GM21717 (cell line): Measurements from ENCODE around the gene CAB39L.

Source experiments
- ATAC-seq: cut with Tn5 transposase; IDR thresholded peaks from one replicate; pipeline ENCODE4 v1.9.1; 2021; ENCODE audit warnings: mild to moderate bottlenecking, moderate library complexity; ENCODE audit not compliant: unreplicated experiment

The CAB39L gene

DNA sequence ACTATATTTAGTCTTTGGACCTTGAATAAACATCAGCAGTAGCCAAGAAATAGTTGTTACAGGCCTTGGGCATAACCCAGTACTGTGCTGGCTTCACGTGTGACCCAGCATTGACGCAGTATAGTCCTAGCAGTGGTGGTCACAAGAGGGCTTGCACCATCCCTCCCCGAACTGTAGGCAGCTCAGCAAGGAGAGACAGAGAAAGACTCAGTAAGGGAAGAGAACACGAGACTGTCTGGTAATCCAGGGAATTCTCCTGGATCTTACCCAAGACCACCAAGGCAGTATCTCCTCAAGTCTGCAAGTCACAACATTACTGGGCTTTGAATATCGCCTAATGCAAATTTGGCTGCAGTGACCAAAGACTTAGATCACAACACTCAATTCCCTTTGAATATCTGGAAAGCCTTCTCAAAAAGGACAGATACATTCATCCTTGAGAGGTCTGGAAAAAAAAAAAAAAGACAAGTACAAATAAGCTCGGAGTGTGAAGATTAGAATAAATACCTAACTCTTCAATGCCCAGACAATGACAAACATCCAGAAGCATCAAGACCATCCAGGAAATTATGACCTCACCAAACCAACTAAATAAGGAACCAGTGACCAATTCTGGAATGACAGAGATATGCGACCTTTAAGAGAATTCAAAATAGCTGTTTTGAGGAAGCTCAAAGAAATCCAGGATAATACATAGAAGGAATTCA, 39.7 kb downstream of the CAB39L start:
- ATAC-seq = no peak

DNA sequence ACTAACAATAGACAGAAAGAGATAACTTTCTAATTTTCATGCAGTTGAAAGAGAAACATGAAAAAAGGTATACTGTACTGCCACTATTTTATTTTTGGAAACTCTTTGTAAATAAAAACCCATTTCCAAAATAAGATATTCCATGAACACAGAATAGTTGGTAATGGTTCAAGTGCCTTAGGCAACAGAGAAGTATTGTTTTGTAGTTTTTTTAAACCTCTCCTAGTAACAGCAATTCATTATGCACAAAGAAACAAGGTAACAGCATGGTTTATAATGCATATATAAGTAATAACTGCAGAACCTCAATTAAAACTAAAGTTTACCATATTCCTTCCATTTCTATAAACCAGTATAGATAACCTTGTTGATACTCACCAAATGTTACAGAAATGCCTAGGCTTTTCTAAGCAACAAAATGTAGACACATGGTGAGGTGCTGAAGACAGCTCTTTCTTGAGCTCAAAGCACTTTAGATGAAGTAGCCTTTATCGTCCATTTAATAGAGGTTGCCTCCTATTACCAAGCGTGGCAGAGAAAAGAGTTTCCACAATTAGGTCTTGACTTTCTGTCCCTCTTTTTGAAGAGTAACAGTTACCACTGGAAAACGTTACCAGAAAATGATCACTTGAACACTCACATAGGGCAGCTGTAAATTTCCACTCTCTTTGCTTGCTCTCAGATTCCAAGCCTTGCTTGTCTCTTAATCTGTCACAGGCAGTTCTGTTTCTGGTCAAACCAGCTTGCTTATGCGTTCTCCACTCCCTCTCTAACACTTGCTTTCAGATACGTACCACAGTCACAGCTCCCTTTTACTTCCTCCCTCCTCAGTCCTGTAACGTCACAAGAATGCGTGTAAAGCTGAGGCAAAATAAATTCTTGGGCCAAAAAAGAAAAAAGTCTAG, 42.9 kb downstream of the CAB39L start:
- ATAC-seq = peak; percentile 80

DNA sequence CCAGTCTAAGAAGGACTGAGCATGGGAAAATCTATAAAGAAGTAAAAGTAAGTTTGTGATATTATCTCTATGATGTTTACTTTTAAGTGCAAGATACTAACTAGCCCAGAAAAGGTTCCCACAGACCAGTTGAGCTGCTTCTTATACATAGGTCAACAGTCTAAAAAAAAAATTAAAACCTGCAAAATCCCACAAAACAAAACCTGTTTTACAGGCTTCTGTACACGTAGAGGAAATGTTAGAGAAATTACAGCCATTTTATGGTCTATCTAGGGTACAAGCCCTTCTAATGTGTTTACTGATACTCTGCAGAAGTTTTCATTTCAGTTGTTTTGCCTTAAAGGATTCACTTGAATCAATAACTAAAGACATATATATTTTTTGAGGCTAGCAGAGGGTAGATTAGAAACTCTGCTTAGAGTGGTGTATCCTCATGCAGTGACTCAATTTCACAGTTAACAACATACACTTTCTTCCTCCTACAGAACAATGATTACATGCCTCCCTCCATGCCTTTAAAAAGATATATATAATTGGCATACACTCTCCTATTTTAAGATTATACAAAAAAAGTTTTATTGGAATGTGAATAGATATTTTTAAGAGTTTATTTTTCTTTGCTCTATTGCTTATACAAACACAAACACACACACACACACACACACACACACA, 43.9 kb downstream of the CAB39L start:
- ATAC-seq = no peak

DNA sequence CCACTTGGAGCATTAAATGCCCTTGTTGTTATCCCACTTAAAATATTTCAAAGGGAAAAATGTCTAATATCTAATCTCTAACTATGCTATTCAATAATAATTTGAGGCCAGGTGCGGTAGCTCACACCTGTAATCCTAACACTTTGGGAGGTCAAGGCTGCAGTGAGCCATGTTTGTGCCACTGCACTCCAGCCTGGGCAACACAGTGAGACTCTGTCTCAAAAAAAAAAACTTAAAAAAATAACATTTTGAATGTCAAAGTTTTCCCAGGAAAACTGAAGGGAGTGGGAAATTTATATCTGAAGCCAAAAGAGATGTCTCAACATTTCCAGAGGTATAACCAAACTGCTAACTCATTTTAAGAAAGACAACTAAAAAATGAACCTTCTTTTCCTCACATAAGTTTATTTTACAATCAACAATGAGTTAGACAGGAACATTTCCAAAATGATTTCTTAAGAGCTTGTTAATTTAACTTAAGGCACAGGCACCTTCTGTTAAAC, 47.9 kb downstream of the CAB39L start:
- no peak for ATAC-seq

DNA sequence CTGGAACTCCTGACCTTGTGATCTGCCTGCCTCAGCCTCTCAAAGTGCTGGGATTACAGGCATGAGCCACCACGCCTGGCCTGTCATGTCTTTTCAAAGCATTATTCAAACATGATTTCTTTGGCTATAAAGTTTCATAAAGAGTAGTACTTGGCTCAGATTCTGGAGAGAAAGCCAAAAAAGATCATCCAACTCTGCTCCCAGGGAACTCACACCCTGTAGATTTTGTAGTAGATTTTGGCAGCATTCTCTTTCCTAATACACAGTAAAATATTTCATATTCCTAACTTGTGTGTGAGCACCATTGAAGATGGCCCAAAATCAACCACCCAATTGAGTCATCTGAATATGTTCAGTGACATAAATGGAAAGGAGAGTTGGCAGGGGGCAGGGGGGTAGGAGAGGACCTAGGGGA, 48.4 kb downstream of the CAB39L start:
- no peak for ATAC-seq

DNA sequence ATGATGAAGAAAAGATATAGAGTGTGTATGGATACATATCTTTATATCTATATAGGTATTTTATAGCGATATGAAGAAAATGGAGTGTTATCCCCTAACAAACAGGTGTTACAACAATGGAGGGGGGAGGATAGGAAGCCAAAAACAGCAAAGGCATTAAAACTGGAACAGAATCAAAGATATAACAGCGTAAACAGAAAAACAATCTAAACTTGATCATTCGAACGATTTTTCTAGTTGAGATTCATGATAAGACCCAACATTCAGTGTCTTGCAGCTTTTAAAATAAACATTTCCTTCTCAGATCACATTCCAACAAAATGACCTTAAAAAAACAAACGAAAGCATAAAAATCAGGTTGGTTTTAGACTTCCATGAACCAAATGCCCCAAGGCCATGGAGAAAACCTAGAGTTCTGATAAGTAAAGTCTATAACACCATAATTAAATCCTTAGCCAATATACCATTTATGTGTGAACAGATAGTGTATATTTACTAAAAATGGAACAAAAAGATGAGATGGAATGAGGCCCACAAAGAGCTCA, 55.7 kb downstream of the CAB39L start:
- no peak for ATAC-seq

DNA sequence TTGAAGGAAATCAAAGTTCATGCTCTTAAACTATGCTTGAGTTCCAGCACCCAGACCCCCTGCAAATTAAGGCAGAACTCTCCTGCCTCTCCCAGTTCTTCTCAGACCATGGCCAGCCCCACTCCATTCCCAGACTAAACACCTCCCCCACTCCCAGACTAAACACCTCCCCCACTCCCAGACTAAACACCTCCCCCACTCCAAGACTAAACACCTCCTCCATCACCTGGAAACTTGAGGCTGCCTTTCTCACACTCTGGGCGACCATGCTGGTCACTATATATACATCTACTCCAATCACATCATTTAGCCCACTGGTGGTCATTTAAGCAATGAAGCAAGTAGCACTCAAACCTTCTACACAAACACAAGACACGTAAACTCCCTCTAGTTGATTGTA, 57.2 kb downstream of the CAB39L start:
- ATAC-seq = no peak

DNA sequence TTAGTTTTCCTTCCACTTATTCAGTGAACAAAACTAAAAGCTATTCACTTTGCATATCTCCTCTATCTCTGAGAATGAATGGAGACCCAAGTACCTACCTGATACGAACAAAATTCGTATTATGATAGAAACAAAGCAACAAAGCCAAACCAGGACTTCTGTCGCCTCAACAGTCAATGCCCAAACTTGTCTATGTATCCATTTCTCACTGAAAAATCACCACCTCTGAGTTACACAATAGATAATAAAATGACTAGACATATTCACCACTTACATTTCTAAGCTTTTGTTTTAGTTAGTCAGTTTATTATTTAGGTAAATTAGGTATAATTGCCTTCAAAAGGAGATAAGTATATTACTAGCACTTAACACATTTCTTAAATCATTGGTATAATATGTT, 67.7 kb downstream of the CAB39L start:
- ATAC-seq = no peak

DNA sequence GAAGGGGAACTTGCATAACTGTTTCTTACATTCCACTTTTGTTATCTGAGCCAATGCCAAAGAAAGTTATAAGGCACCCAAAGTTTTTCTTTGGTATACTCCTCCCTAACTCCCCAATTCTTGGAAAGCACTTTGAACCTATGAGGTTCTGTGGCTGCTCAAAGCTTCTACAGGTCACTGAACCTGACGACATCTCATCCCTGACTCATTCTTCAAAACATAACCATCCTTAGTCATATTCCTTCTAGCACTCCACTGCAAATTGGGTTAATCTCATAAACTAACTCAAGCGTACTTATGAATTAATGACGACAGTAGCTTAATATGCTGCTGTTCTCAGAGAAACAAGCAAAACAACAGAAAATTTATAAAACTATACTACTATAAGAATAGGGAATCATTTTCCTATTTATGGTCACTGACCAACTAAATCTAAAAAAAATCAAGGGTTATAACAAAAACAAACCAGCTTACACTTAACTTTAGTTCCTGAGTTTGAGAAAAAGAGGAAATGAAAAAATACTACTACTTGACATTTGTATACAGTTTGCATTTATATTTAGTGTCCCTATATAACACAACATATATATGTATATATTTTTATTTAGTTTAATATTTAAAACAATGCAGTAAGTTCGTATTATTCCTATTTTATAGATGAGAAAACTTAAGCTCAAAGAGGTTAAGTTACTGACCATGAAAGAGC, 69.1 kb downstream of the CAB39L start:
- no peak for ATAC-seq

DNA sequence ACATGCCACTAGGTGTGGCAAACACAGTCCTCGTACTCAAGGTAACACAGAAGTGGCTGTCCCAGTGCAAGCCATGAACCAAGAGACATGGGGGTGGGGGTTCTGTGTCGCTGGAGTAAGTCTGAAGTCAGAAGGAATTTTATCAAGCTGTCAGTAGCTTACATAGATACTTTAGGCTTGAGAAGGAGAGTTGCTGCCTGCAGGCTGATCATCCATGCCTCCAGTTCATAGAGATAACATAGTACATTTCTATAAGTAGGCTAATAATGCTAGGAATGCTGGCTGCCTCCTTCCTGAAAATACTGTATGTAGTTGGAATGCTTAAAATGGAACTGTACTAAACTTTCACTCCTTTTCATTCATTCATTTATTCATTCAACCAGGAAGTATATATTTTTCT, 70.1 kb downstream of the CAB39L start:
- ATAC-seq = no peak

DNA sequence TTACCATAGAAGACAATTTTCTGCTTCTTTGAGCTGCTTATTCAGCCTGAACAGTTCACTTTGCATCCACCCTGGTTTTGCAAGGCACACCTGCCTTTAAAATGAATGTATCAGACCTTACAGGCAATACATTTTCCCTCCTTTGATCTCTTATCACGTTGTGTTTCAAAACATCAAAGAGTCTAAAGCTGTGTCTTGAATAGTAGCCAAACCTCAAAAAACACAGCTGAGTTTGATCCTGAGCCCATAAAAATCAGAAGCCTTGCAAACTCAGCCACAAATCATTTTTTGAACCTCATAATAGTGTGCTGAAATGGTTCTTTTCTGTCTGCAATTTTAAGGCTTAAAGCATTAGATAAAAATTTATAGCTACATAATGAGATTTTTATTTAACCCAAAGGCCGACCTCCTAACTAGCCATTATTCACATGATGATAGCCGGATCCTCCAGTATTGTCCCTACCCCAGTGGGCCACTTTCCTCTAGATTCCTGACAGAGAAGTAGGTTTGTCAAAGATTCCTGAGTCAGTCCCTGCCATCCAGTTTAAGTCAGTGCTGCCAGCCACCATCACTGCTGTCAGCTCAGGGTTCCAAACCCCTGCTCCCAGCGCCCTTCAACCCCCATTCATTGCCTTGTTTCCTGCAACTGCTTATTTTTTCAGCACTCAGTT, 71.8 kb downstream of the CAB39L start:
- ATAC-seq = no peak

DNA sequence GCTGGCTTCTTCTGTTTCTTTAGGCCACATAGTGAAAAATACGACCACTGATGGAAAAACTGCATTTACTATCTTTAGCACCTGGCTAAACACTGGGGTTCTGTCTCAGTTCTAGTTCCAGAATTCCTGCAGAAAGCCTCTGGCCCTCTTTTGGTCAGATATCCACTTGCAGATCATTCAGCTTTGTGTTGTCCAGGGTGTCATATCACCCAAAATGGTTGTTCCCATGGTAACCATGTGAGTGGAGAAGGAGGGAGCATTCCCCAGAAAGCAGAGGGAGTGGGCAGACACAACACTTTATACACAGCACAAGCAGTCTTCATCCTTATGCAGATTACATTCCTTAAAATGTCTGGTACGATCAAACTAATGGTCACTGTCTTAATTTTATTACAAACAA, 73.5 kb downstream of the CAB39L start:
- no peak for ATAC-seq

DNA sequence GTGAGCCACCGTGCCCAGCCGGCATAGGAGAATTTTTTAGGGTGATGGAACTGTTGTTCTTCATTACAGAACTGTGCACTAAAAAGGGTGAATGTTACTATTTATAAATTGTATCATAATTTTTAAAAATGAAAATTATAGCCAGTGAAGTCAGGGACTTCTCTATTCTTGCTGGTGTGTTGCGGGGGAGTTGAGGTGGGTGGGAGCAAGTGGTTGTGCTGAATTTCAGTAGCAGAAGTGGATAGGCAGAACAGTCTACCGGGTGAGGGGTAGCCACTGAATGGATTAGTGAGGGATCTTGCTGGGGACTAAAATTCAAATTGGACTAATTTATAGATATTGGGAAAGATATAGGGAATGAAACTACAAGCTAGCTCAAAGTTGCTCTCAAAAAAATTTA, 74.0 kb downstream of the CAB39L start:
- no peak for ATAC-seq

DNA sequence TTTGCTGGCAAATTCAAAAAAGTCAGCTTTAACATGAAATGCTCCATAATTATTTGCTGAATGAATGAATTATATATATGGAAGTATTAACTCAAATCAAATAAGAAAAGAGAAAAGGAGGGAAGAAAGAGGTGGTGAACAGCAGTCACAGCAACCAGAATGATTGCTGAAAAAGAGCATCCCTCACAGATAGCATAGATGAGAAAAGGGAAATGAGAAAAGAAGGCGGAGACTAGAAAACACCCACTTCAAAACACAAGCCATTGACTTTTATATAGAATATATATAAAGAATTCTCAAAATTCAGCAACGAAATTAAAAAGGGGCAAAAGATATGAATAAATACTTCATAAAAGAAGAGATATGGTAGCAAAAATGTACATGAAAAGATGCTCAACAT, 75.2 kb downstream of the CAB39L start:
- no peak for ATAC-seq

DNA sequence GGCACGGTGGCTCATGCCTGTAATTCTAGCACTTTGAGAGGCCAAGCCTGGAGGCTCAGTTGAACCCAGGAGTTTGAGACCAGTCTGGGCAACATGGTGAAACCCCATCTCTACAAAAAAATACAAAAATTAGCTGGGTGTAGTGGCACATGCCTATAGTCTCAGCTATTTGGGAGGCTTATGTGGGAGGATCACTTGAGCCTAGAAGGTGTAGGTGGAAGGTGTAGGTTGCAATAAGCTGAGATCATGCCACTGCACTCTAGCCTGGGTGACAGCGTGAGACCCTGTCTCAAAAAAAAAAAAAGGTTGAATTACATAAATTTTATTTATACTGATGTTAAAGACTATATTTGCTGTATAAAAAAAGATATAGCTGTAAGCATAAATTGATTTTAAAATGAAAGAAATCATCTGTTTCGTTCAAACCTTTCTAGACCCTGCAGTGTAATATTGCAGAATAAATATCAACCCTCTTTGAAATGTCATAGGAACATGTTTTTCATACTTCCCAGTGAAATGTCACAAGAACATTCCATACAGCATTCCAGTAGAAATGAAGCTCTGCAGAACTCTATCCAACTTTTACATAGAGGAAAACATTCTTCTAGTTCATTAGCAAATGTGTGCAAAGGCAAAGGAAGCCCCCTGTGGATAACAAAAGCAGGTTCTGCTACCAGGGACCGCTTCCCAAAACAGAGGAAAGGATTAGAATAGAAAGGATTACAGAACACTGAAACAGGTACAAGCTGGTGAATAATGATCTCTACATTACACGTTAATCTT, 76.0 kb downstream of the CAB39L start:
- no peak for ATAC-seq

DNA sequence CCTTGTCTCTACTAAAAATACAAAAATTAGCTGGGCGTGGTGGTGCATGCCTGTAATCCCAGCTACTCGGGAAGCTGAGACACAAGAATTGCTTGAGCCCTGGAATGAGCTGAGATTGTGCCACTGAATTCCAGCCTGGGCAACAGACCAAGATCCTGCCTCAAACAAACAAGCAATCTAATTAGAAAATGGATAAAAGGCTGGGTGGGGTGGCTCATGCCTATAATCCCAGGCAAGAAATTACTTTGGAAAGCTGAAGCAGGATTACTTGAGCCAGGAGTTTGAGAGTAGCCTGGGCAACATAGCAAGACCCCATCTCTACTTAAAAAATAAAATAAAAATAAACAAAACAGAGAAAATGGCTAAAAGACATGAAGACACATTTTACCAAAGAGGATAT, 77.0 kb downstream of the CAB39L start:
- no peak for ATAC-seq

DNA sequence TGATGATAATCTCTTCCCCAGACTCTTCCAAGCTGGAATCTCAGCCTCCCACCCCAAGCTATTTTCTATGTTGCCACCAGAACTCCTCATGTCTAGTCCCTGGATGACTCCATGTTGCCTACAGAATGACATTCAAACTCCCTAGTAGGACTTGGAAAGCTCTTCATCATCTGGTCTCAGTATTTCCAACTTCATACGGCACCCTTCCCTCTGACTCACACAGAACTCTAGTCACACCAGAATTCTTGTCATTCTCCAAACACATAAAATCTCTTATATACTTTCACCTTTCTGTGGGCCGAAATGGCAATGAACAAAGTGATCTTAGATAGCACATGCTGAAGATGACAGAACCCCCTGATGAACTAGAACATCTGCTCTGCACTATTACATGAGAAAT, 86.2 kb downstream of the CAB39L start:
- no peak for ATAC-seq

DNA sequence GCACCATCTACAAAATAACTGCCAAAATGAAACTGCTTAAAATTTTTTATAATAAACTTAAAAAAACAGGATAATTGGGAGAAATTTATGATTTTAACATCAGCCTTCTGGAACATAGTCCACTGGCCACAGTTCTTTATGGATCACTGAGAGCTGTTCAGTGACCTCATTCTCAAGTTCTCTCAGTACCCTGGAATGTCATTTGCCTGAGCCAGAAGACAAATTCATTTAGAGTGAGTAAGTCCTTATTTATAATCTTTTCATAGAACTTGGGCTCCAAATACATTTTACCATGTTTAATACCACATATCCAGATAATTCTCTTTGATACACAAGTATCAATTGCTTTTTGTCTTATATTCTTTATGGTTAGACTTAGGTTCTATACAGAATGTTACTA, 87.6 kb downstream of the CAB39L start:
- no peak for ATAC-seq

DNA sequence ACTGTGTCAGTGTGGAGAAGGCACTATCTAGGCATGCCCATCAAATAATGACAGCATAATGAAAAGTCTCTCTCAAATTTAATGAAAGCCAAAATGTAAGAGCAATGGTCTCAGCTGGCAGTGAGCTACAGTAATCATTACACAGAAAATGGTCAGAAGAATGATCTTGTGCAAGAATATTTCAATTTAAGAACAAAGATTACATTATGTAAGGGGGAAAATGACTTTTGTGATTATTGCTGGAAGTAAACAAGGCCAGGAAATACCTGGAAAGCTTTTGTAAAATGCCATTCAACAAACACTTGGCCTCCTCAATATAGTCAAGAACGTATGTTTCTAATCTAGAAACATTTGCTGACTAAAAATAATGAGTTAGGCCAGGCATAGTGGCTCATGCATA, 89.1 kb downstream of the CAB39L start:
- no peak for ATAC-seq
